Keratinocyte (primary cell): Measurements from ENCODE around the gene ZBTB46. TPM values are rescaled to one million over a fixed set of nuclear protein-coding genes. Genes with fewer than 3 reads are reported as not detected.

Experiments used
- DNase-seq: peaks from one replicate; pipeline ENCODE4 v3.0.0-alpha.2; 2011; ENCODE audit warnings: low read depth, missing footprints, low spot score
- FAIRE-seq: peaks from 2 replicates; lab custom pipeline; 2011; peaks lifted over from hg19 to GRCh38; lab: Jason Lieb, UNC
- H2AFZ ChIP-seq: 2 replicates; pipeline ENCODE4 v1.6.0; 2012; ENCODE audit warnings: low read length, control low read depth, inconsistent platforms; ENCODE audit not compliant: control insufficient read depth
- H3K27ac ChIP-seq: 2 replicates; pipeline ENCODE4 v1.5.1; 2011; ENCODE audit warnings: low read length; ENCODE audit not compliant: control insufficient read depth, insufficient read depth
- H3K27me3 ChIP-seq: 3 replicates; pipeline ENCODE4 v1.6.0; 2011; ENCODE audit warnings: low read length; ENCODE audit not compliant: control insufficient read depth, insufficient read depth; ENCODE audit errors: extremely low read depth
- H3K36me3 ChIP-seq, 2 experiments: 2 replicates in 1 of 2; 3 replicates in 1 of 2; pipeline ENCODE4 v1.5.1; 2011; ENCODE audit warnings: low read length in 2 of 2, mild to moderate bottlenecking in 1 of 2; ENCODE audit not compliant: control insufficient read depth in 2 of 2, insufficient read depth in 2 of 2; ENCODE audit errors: extremely low read depth in 1 of 2
- H3K4me1 ChIP-seq: 3 replicates; pipeline ENCODE4 v1.5.1; 2011; ENCODE audit warnings: low read length; ENCODE audit not compliant: control insufficient read depth, insufficient read depth; ENCODE audit errors: extremely low read depth
- H3K4me2 ChIP-seq: 3 replicates; pipeline ENCODE4 v1.6.0; 2011; ENCODE audit warnings: low read depth, low read length; ENCODE audit not compliant: control insufficient read depth, insufficient read depth; ENCODE audit errors: extremely low read depth
- H3K4me3 ChIP-seq, 3 experiments: fragments of 200-600 bp in 1 of 3; sonication (generic) in 1 of 3; 2 replicates in 2 of 3; 3 replicates in 1 of 3; pipeline ENCODE4 v1.5.1; 2011 to 2016; ENCODE audit warnings: low read length in 3 of 3, mild to moderate bottlenecking in 3 of 3, control low read depth in 2 of 3, inconsistent platforms in 1 of 3, low read depth in 1 of 3, mixed read lengths in 1 of 3, mixed run types in 1 of 3, moderate library complexity in 1 of 3; ENCODE audit not compliant: control insufficient read depth in 2 of 3, insufficient read depth in 2 of 3; ENCODE audit errors: extremely low read depth in 1 of 3
- H3K79me2 ChIP-seq: 2 replicates; pipeline ENCODE4 v1.6.0; 2012; ENCODE audit warnings: low read length; ENCODE audit not compliant: control insufficient read depth, insufficient read depth
- H3K9ac ChIP-seq: 3 replicates; pipeline ENCODE4 v1.6.0; 2011; ENCODE audit warnings: low read length; ENCODE audit not compliant: control insufficient read depth, insufficient read depth; ENCODE audit errors: extremely low read depth
- H3K9me1 ChIP-seq: 3 replicates; pipeline ENCODE4 v1.6.0; 2011; ENCODE audit warnings: low read length; ENCODE audit not compliant: control insufficient read depth, insufficient read depth; ENCODE audit errors: extremely low read depth
- H3K9me3 ChIP-seq: 2 replicates; pipeline ENCODE4 v1.5.1; 2012; ENCODE audit warnings: low read depth, low read length; ENCODE audit not compliant: control insufficient read depth
- H4K20me1 ChIP-seq: 3 replicates; pipeline ENCODE4 v1.6.0; 2011; ENCODE audit warnings: low read length; ENCODE audit not compliant: control insufficient read depth, insufficient read depth; ENCODE audit errors: extremely low read depth
- CTCF ChIP-seq, 3 experiments: IDR thresholded peaks in 1 of 3; conservative IDR thresholded peaks in 1 of 3; optimal IDR thresholded peaks in 1 of 3; 2 replicates in 2 of 3; 3 replicates in 1 of 3; pipeline versions ENCODE3 to v1.5.1; 2011; ENCODE audit warnings: low read length in 3 of 3, mild to moderate bottlenecking in 3 of 3, moderate library complexity in 2 of 3, control low read depth in 1 of 3, inconsistent platforms in 1 of 3; ENCODE audit not compliant: insufficient read depth in 2 of 3; ENCODE audit errors: extremely low read depth in 1 of 3
- EZH2 ChIP-seq: IDR thresholded peaks from one replicate; pipeline ENCODE4 v1.6.1; 2012; ENCODE audit warnings: inconsistent platforms, mild to moderate bottlenecking, low read length, moderate library complexity
- dilution Hi-C: fragments of 300-500 bp; cut with MboI; formaldehyde crosslinking; loops from one replicate; pipeline ENCODE4 v1.7.0; 2020; ENCODE audit warnings: low sequenced_read_pairs; ENCODE audit not compliant: extremely low pct_ligation_motif_present
- polyA plus RNA-seq, 5 experiments: library from polyadenylated mRNA; depleted of rRNA in 3 of 5; stranded (reverse) in 3 of 5; stranded (forward) in 1 of 5; unstranded in 1 of 5; fragments of >200 nt; gene quantifications; 1 replicate in 1 of 5; 2 replicates in 3 of 5; 3 replicates in 1 of 5; pipeline versions ENCODE4 v1.2.1 to v1.2.3, GENCODE V29; 2011 to 2012; ENCODE audit warnings: missing spikeins in 2 of 5, low read depth in 1 of 5, low replicate concordance in 1 of 5

Gene ZBTB46
- polyA plus RNA-seq, 1 donor (not counting 4 experiments of a cell fraction or from before 2014, with no cell fraction given), result 0.12 TPM

- no peak for FAIRE-seq
These were observed 16.4 kb upstream of the ZBTB46 start for GRCh38 chr20:63847237-63848002.

GRCh38 chr20:63846888-63847236 lies 15.8 kb upstream of the ZBTB46 start:
- no peak for TF ChIP-seq EZH2
- no peak for TF ChIP-seq CTCF (optimal IDR thresholded peaks at IDR 0.05 in 1 of 3, IDR thresholded peaks at IDR 0.05 in 1 of 3, conservative IDR thresholded peaks at IDR 0.05 in 1 of 3; ENCODE audit: extremely low read depth in 1 of 3, insufficient read depth in 2 of 3, low read length in 3 of 3)
- peaks cover 33% of the 10 kb centered on the region for H3K27me3 ChIP-seq
- H3K4me3 ChIP-seq, result no peak overlapping the region
- peaks cover 5% of the 10 kb centered on the region for H3K4me1 ChIP-seq
- no peak overlapping the region for H3K4me2 ChIP-seq
- H3K9ac ChIP-seq, result no peak overlapping the region
- no peaks in the 10 kb centered on the region for H3K9me1 ChIP-seq
- no peaks in the 10 kb centered on the region for H3K79me2 ChIP-seq
- no peak overlapping the region for H2AFZ ChIP-seq
- H3K27ac ChIP-seq, result no peak overlapping the region
- H4K20me1 ChIP-seq, result no peaks in the 10 kb centered on the region
- dilution Hi-C loops, result no loop called here
- H3K36me3 ChIP-seq, result no peaks in the 10 kb centered on the region
- DNase-seq (no peak), FAIRE-seq (no peak)
- H3K9me3 ChIP-seq, result no peaks in the 10 kb centered on the region

More at GRCh38 chr20:63847237-63848002, 16.4 kb upstream of the ZBTB46 start:
- Histone ChIP-seq H3K9me3 (no peaks in the 10 kb centered on the region), H3K79me2 (no peaks in the 10 kb centered on the region), H3K9ac (no peak overlapping the region), H3K36me3 (no peaks in the 10 kb centered on the region), H3K9me1 (no peaks in the 10 kb centered on the region), H3K4me2 (no peak overlapping the region), H3K4me3 (no peak overlapping the region), H4K20me1 (no peaks in the 10 kb centered on the region), H3K4me1 (peaks cover 5% of the 10 kb centered on the region), H3K27ac (no peak overlapping the region), H2AFZ (no peak overlapping the region), H3K27me3 (peaks cover 33% of the 10 kb centered on the region)
- dilution Hi-C loops, result no loop called here
- no peak for TF ChIP-seq CTCF (optimal IDR thresholded peaks at IDR 0.05 in 1 of 3, IDR thresholded peaks at IDR 0.05 in 1 of 3, conservative IDR thresholded peaks at IDR 0.05 in 1 of 3; ENCODE audit: extremely low read depth in 1 of 3, insufficient read depth in 2 of 3, low read length in 3 of 3)
- TF ChIP-seq EZH2, result no peak
- DNase-seq, result no peak
